Measurements from ENCODE around the gene THG1L.

DNA sequence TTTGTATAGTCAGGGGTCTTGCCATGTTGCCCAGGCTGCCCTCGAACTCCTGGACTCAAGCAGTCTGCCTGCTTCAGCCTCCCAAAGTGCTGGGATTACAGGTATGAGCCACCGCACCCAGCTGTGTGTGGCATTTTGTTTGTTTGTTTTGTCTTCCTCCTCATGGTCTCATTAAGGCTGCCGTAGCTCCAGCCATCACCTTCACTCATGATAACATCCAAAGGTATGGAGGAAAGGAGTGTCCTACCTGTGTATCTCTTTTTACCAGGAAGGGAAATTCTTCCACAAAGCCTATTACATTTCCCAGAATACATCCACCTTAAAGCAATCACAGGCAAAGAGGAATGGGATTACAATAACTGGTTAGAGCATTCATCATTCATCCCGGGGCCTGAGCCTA is 39.4 kb downstream of the THG1L start:
- TF ChIP-seq SRF (IDR thresholded peaks at IDR 0.05; ENCODE audit: low read depth, low read length), result no peak
- TF ChIP-seq ETS1 (CRISPR knock-in tag; IDR thresholded peaks at IDR 0.05), result no peak
- no peak for TF ChIP-seq SCMH1 (CRISPR knock-in tag; IDR thresholded peaks at IDR 0.05; ENCODE audit: borderline replicate concordance)
- TF ChIP-seq, protein P1, sequence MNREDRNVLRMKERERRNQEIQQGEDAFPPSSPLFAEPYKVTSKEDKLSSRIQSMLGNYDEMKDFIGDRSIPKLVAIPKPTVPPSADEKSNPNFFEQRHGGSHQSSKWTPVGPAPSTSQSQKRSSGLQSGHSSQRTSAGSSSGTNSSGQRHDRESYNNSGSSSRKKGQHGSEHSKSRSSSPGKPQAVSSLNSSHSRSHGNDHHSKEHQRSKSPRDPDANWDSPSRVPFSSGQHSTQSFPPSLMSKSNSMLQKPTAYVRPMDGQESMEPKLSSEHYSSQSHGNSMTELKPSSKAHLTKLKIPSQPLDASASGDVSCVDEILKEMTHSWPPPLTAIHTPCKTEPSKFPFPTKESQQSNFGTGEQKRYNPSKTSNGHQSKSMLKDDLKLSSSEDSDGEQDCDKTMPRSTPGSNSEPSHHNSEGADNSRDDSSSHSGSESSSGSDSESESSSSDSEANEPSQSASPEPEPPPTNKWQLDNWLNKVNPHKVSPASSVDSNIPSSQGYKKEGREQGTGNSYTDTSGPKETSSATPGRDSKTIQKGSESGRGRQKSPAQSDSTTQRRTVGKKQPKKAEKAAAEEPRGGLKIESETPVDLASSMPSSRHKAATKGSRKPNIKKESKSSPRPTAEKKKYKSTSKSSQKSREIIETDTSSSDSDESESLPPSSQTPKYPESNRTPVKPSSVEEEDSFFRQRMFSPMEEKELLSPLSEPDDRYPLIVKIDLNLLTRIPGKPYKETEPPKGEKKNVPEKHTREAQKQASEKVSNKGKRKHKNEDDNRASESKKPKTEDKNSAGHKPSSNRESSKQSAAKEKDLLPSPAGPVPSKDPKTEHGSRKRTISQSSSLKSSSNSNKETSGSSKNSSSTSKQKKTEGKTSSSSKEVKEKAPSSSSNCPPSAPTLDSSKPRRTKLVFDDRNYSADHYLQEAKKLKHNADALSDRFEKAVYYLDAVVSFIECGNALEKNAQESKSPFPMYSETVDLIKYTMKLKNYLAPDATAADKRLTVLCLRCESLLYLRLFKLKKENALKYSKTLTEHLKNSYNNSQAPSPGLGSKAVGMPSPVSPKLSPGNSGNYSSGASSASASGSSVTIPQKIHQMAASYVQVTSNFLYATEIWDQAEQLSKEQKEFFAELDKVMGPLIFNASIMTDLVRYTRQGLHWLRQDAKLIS (CRISPR knock-in tag; IDR thresholded peaks at IDR 0.05), result no peak

Data from HepG2 (cell line).